ENCODE measurements around the gene ZMYND8. TPM values are rescaled to one million over a fixed set of nuclear protein-coding genes. Genes with fewer than 3 reads are reported as not detected.

ZMYND8 gene
- total RNA-seq, 2 donors from 2014 or later, result 42.8 to 48.4 TPM

DNA sequence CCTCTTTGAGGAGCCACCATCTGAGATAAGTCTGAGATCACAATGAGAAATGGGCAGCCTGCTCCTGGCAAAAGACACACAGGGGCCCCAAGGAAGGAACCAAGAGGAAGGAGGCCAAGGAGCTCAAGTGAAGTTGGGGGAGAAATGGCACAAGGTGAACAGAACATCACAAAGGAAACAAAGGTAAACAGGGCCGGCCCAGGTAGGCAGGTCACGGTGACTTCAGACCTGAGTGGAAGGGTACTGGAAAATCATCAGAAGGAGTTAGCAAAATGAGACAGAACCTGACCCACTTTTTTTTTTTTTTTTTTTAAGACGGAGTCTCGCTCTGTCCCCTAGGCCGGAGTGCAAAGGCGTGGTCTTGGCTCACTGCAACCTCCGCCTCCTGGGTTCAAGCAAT, 11.3 kb downstream of the ZMYND8 start:
- intact Hi-C loops (cut with DNase I, micrococcal nuclease), result no loop called here
- ATAC-seq, result no peak
- DNase-seq, result no peak

DNA sequence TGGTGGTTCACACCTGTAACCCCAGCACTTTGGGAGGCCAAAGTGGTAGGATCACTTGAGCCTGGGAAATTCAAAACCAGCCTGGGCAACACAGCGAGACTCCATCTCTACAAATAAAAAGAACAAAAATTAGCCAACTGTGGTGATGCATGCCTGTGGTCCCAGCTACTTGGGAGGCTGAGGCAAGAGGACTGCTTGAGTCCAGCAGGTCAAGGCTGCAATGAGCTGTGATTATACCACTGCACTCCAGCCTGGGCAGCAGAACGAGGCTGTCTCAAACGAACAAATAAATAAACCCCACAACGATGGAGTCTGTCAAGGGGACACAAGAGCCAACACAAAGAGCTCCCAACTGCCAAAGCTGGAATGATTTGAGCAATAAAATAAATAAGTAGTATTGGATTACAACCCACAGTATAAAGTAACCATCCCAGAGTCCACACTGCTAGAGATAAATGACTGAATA, 13.5 kb downstream of the ZMYND8 start:
- intact Hi-C loops (cut with DNase I, micrococcal nuclease), result no loop called here
- ATAC-seq, result peak; percentile 46

DNA sequence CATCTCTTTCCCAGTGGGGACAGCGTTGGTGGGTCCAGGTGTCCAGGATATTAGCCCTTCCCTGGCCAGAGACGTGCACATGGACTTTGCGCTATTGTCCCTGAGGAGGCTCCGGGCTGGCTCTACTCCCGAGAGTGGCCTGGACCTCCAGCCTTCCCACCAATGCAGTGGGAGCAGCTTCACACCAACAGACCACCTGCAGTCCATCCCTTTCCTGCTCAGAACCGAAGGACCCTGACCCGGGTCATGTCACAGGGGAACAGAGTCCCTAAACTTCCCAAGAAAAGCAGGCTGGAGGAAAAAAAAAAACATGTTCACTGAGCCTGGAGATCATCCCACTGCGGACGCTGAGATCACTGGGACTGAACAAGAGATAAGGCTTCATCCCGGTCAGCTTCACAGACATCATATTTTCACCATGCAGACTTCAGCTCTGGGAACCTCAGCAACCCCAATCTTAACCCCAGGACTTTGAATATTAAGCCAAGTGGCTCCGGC, 18.3 kb downstream of the ZMYND8 start:
- ATAC-seq (no peak), DNase-seq (no peak)
- intact Hi-C loops (cut with DNase I, micrococcal nuclease), result no loop called here

More for the DNA sequence above, 13.5 kb downstream of the ZMYND8 start:
- no peak for DNase-seq

DNA sequence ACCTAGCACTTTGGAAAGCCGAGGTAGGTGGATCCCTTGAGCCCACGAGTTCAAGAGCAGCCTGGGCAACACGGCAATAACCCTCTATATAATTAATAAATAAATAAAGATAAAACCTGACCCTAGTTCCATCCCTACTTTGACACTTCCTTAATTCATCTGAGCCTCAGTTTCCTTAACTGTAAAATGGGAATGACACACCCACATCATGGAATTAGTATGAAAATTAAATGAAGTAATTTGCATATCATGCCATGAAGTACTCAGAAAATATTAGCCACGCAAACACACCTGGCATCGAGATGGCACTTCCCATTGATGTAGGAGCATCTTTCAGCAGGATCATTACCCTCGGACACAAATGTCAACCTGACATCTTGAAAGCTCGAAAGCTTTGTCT, 19.1 kb downstream of the ZMYND8 start:
- intact Hi-C loops (cut with DNase I, micrococcal nuclease), result no loop called here
- no peak for DNase-seq
- ATAC-seq, result no peak

DNA sequence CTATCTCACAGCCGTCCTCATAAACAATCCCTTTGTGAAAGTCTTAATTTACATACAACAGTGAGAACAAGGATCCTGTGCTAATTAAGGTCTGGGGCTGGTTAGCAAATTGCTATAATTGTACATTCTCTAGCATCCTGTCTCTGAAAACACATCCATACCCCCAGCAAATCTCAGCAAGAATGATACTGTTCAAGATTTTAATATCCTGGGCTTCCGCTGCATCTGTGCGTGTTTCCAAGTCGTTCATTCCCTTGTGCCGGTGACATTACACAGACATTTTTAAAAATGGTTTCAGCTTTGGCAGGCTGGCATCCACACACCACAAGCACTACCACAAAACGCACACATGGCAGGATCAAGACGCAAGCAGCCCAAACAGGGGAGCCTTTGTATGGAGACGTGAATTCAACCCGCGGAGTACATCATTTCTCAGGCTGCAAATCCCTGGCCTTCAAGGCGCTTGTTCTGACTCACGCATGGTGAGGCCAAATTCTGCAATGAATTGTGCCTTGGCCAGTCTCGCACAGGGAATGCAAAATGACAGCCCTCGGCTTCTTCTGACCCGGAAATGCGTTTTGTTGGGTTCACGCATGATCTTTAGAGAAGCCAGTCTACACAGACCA, 20.3 kb downstream of the ZMYND8 start:
- intact Hi-C loops (cut with DNase I, micrococcal nuclease), result no loop called here
- ATAC-seq (no peak), DNase-seq (peak in 1 of 2 donors; percentile 64)

DNA sequence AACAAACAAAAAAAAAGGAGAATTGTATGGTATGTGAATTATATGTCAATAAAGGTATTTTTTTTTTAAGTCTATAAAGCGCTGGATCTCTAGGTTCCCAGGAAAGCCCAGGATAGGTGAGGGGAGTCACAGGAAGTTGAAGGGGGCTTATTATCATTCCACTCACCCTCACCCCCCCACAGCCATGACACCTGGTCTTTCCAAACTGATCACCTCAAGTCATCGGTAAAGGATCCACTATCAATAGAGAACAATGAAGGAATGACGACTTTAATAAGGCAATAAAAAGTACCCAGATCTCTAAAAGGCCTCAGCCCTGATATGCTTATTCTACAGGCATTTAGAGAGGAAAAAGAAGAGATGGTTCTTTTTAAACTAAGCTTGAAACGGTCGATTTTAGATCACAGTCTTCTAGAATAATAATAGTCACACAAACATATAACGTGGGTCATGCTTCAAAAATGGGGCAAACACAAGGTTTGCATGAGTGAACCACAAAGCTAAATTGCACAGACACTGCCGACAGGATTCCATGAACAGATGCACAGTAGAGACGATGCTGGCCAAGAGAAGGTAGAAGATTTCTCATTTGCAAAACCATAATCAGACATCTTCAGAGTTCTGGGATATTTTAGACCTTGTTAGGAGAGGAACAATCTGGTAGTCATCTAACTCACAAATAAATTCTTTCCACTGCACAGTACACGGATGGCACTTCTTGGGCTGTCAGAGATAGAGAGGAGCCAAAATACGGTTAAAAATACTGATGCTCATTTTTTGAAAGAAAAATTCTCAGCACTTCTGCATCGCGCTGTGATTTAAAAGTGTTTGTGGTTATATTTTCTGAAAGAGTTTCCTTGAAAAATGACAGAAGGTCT, 21.0 kb downstream of the ZMYND8 start:
- intact Hi-C loops (cut with DNase I, micrococcal nuclease), result no loop called here

DNA sequence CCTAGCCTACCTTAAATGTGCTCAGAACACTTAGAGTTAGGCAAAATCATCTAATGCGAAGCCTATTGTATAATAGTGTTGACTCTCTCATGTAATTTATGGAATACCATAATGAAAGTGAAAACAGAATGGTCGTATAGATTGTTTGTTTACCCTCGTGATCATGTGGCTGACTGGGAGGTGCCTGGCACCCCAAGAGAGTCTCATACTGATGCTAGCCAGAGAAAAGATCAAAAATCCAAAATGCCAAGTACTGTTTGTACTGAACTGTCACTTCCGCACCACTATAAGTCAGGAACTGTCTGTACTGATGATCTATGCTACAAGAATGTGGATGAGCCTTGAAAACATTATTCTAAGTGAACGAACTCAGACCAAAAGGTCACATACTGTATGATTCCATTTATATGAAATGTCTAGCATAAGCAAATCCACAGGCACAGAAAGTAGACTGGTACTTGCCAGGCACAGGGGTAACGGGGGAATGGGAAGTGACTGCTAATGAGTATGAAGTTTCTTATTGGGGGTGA, 22.4 kb downstream of the ZMYND8 start:
- ATAC-seq (peak; percentile 75), DNase-seq (peak in 1 of 2 donors; percentile 70)

More for the DNA sequence above, 21.0 kb downstream of the ZMYND8 start:
- ATAC-seq (no peak), DNase-seq (no peak)

DNA sequence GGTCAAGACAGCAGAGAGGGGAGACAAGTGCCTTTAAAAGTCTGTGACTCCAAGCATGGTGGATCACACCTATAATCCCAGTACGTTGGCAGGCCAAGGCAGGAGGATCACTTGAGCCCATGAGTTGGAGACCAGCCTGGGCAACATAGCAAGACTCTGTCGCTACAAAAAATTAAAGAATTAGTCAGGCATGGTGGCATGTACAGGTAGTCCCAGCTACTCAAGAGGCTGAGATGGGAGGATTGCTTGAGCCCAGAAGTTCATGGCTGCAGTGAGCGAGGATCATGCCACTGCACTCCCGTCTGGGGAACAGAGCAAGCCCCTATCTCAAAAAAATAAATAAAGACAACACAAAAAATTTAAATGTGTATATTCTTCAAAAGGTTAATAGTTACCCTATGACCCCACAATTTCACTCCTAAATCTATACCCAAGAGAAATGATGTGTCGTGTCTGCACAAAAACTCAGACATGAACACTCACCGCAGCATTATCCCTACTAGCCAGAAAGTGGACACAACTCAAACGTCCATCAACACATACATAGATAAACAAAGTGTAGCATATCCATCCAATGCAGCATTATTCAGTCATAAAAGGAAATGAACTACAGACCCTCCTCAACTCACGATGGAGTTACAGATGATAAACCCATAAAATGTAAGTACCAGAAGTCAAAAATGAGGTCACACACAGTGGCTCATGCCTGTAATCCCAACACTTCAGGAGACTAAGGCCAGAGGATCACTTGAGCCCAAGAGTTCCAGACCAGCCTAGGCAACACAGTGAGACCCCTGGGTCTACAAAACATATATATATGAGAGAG, 23.9 kb downstream of the ZMYND8 start:
- intact Hi-C loops (cut with DNase I, micrococcal nuclease), result no loop called here
- ATAC-seq (no peak), DNase-seq (no peak)

More for the DNA sequence above, 22.4 kb downstream of the ZMYND8 start:
- intact Hi-C loops (cut with DNase I, micrococcal nuclease), result no loop called here

DNA sequence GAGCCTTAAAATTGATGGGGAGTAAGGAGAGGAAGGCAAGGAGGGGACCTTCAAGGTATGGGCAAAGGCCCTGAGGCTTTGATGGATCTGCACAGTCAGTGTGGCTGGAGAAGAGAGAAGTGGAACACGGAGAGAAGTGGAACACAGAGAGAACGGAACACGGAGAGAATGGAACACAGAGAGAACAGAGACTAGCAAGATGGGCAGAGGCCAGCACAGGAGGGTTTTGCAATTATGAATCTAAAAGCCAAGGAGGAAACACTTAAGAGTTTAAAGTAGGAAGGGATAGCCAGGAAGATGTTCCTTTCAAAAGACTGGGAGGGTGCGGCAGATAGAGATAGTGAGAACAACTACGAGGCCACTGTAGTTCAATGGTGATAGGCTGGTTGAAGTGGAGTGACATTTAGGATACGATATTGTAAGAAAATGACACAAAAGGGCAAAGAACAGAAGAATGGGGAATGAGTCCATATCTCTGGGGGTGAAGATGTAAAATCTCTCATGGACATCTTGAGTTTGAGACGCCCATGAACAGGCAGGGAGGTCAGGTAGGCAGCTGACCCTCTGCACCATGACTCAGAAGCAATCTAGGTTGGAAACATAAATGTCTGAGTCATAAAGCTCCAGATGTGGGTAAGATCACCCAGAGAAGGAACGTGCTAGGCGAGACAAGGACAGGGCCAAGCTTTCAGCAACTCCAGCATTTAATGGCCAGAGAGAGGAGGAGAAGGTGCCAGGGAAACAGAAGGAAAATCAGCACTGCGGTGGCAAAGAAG, 25.4 kb downstream of the ZMYND8 start:
- DNase-seq, result no peak
- ATAC-seq, result peak; percentile 76
- intact Hi-C loops (cut with DNase I, micrococcal nuclease), result no loop called here

DNA sequence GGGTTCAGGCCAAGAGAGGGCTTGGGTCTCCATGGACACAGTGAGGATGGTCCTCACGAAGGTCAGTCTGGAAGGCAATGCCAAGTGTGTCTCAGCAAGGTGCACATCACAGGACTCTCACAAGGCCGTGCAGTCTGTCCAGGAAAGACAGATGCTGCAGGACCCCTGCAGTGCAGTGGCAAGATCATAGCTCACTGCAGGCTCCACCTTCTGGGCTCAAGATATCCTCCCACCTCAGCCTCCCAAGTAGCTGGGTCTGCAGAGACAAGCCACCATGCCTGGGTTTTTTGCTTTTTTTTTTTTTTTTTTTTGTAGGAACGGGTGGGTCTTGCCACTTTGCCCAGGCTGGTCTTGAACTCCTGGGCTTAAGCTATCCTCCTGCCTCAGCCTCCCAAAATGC, 26.4 kb downstream of the ZMYND8 start:
- ATAC-seq (no peak), DNase-seq (no peak)
- intact Hi-C loops (cut with DNase I, micrococcal nuclease), result no loop called here

DNA sequence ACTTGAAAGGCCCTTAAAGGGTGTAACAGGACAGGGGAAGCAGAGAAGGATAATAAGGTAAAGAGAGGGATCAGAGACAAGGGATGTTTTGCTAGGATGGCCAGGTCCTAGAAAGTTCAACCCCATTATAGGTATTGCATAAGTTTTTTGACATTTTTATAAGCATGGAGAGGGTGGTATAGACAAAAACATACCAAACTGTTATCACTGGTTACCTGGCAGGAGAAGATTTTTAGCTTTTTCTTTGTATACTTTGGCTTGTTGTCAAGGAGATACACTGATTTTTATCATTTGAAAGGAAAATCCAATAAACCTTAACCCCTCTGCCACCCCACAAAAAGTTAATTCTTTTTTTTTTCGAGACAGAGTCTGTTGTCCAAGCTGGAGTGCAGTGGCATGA, 28.4 kb downstream of the ZMYND8 start:
- intact Hi-C loops (cut with DNase I, micrococcal nuclease), result no loop called here
- no peak for ATAC-seq

DNA sequence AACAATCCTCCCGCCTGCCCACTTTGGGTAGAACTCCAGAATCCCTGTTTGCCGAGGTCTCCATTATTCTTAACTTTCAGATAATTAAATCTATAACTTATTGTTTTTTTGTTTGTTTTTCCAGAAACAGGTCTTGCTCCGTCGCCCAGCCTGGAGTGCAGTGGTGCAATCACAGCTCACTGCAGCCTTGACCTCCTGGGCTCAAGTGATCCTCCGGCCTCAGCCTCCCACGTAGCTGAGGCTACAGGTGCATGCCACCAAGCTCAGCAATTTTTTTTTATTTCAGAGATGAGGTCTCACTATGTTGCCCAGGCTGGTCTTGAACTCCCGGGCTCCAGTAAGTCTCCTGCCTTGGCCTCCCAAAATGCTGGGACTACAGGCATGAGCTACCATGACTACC, 28.8 kb downstream of the ZMYND8 start:
- intact Hi-C loops (cut with DNase I, micrococcal nuclease), result no loop called here
- no peak for ATAC-seq
- DNase-seq, result no peak

More for the DNA sequence above, 28.4 kb downstream of the ZMYND8 start:
- DNase-seq, result no peak

DNA sequence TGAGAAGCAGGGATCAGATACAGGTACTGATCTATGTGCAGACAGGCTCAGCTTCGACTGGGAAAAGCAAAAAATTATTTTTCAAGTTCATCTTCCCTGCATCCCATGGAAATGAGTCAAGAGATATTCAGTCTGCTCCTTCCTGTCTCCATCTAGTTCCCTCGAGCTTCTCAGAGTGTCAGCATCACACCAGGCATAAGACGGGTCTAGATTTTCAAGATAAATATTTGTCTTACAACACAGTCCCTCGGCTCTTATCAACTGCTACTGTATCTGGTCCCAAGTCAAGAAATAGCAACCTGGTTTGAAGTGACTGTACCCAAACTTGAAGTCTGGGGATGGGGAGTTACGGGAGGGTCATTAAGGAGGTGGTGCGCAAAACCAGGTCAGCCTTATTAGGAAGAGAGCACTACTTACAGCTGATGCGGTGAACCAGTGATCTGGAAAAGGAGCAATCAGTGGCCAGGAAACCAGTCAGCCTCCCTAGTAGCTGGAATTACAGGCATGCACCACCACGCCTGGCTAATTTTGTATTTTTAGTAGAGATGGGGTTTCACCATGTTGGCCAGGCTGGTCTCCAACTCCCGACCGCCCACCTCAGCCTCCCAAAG, 29.7 kb downstream of the ZMYND8 start:
- intact Hi-C loops (cut with DNase I, micrococcal nuclease), result no loop called here
- ATAC-seq, result no peak
- no peak for DNase-seq

DNA sequence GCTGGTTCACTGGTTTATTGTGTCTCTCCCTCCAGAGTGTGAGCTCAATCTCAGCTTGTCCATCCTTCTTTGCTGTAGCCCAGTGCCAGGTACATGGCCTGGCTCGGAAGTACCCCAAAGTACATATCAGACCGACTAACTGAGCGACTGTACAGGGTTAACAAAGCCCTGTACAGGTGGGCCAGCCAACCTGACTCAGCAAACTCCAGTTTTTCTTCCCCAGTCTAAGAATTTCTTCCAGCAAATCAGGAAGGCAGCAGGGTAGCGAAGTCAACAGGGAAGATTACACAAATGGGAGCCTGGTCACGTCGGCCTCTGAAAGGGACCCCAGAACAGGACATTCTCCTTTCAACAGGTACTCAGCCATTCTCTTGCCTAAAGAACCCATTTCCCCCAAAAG, 31.3 kb downstream of the ZMYND8 start:
- intact Hi-C loops (cut with DNase I, micrococcal nuclease), result no loop called here
- DNase-seq (no peak), ATAC-seq (no peak)

DNA sequence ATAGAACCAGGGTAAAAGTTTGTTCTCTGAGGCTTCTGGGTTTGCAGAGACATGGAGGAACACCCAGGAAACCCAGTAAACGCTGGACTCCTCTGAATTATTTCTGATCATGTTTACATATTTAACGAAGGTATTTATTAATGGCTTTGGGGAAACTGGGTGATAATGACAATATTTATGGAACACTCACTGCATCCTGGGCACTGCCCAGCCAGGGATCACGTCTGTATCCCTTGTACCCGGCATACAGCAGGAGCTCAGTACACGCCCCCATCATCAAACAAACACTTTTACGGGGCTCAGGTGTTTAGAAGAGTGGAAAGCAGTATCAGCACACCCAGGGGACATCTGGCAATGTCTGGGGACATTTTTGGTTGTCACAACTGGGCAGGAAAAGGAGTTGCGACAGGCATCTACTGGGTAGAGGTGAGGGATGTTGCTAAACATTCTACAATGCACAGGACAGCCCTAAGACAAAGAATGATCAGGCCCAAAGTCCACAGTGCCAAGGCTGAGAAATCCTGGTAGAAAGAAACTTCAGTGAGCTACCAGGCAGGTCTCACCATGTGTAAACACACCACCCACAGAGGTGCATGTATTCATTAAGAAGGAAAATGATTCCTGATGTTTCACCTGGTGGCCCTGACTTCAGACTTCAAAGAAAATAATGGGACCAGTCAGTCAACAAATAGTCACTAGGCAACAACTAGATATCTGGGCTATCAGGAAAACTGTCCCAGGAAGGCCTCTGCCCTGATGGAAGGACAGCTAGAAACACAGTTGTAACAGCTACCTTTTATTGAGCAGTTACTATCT, 35.3 kb downstream of the ZMYND8 start:
- intact Hi-C loops (cut with DNase I, micrococcal nuclease), result no loop called here
- DNase-seq, result peak in 1 of 2 donors; percentile 63
- ATAC-seq, result peak; percentile 47

DNA sequence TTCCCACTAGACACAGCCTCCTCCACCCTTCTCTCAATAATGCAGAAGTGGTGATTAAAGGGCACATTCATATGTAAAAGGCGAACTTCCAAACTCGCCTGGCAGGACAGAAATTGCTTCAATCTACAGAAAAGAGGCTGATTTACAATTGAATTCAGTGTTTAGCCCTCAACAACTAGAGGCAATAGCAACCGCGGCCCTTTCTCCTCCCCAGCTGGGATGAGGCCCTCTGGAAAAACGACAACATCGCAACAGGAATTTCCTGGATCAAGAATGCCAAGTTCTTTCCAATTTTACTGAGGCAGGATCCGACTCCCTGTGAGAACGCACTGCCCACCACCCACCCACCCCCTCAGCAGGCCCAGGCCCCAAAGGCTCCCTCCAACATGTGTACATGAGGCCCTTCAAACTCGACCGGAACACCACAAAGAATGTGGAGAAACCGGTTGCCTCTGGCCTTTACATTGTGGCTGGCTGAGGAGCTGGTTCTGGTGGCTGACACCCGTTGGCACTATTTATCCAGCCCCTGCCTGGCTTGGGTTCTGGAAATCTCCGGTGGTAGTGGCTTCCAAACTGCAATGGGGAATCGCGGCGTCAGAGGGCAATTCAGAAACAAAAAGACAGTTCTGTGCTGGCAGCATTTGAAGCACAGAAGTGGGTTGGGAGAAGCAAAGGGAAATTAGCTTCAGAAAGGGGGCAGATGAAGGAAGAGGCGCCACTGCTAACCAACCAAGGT, 36.8 kb downstream of the ZMYND8 start:
- intact Hi-C loops (cut with DNase I, micrococcal nuclease), result no loop called here

More for the DNA sequence above, 36.8 kb downstream of the ZMYND8 start:
- ATAC-seq (peak; percentile 44), DNase-seq (peak; percentile 61 to 73)
